ENCODE measurements around the gene TGFB1I1. TPM values are rescaled to one million over a fixed set of nuclear protein-coding genes. Genes with fewer than 3 reads are reported as not detected.

Gene TGFB1I1
- total RNA-seq, 1 donor from 2014 or later: 19.2 TPM

- H3K36me3 Mint-ChIP-seq (ENCODE audit: unreplicated experiment): peaks cover 4% of the 10 kb centered on the region
- H3K27ac Mint-ChIP-seq (ENCODE audit: unreplicated experiment): peak overlapping the region; percentile 74
- H3K9me3 Mint-ChIP-seq (ENCODE audit: unreplicated experiment): peaks cover 7% of the 10 kb centered on the region
- no peak for TF ChIP-seq CTCF (IDR thresholded peaks at IDR 0.05; ENCODE audit: partially characterized antibody, unreplicated experiment)
- peaks cover 21% of the 10 kb centered on the region for H3K27me3 Mint-ChIP-seq (ENCODE audit: unreplicated experiment)
- peak overlapping the region; percentile 85 for H3K4me3 Mint-ChIP-seq (ENCODE audit: unreplicated experiment)
- peaks cover 8% of the 10 kb centered on the region for H3K4me1 Mint-ChIP-seq (ENCODE audit: low read depth, unreplicated experiment)
- no peak for DNase-seq
Measured at GRCh38 chr16:31471241-31471874, 594 bp upstream of the TGFB1I1 start.

- peak; percentile 71 for DNase-seq
- H3K4me3 Mint-ChIP-seq (ENCODE audit: unreplicated experiment): peak overlapping the region; percentile 86
- no peak overlapping the region for H3K27ac Mint-ChIP-seq (ENCODE audit: unreplicated experiment)
- peaks cover 7% of the 10 kb centered on the region for H3K9me3 Mint-ChIP-seq (ENCODE audit: unreplicated experiment)
- peaks cover 22% of the 10 kb centered on the region for H3K27me3 Mint-ChIP-seq (ENCODE audit: unreplicated experiment)
- H3K36me3 Mint-ChIP-seq (ENCODE audit: unreplicated experiment): peaks cover 4% of the 10 kb centered on the region
- peaks cover 8% of the 10 kb centered on the region for H3K4me1 Mint-ChIP-seq (ENCODE audit: low read depth, unreplicated experiment)
- TF ChIP-seq CTCF (IDR thresholded peaks at IDR 0.05; ENCODE audit: partially characterized antibody, unreplicated experiment): peak; percentile 73
Measured at GRCh38 chr16:31472709-31473203, 804 bp downstream of the TGFB1I1 start.

GRCh38 chr16:31473264-31473984, 1.5 kb downstream of the TGFB1I1 start:
- Mint-ChIP-seq H3K27ac (ENCODE audit: unreplicated experiment) (no peak overlapping the region), H3K4me3 (ENCODE audit: unreplicated experiment) (peak overlapping the region; percentile 86), H3K9me3 (ENCODE audit: unreplicated experiment) (peaks cover 9% of the 10 kb centered on the region), H3K4me1 (ENCODE audit: low read depth, unreplicated experiment) (peaks cover 8% of the 10 kb centered on the region), H3K27me3 (ENCODE audit: unreplicated experiment) (peaks cover 25% of the 10 kb centered on the region), H3K36me3 (ENCODE audit: unreplicated experiment) (peaks cover 4% of the 10 kb centered on the region)
- no peak for DNase-seq
- no peak for TF ChIP-seq CTCF (IDR thresholded peaks at IDR 0.05; ENCODE audit: partially characterized antibody, unreplicated experiment)

- no peak for DNase-seq
- Mint-ChIP-seq H3K4me3 (ENCODE audit: unreplicated experiment) (no peak overlapping the region), H3K27ac (ENCODE audit: unreplicated experiment) (no peak overlapping the region), H3K27me3 (ENCODE audit: unreplicated experiment) (peaks cover 25% of the 10 kb centered on the region), H3K4me1 (ENCODE audit: low read depth, unreplicated experiment) (peaks cover 8% of the 10 kb centered on the region), H3K36me3 (ENCODE audit: unreplicated experiment) (peaks cover 4% of the 10 kb centered on the region), H3K9me3 (ENCODE audit: unreplicated experiment) (peaks cover 9% of the 10 kb centered on the region)
- no peak for TF ChIP-seq CTCF (IDR thresholded peaks at IDR 0.05; ENCODE audit: partially characterized antibody, unreplicated experiment)
Measured at GRCh38 chr16:31474173-31474714, 2.3 kb downstream of the TGFB1I1 start.
